ENCODE measurements around the gene DPF1.

DNA sequence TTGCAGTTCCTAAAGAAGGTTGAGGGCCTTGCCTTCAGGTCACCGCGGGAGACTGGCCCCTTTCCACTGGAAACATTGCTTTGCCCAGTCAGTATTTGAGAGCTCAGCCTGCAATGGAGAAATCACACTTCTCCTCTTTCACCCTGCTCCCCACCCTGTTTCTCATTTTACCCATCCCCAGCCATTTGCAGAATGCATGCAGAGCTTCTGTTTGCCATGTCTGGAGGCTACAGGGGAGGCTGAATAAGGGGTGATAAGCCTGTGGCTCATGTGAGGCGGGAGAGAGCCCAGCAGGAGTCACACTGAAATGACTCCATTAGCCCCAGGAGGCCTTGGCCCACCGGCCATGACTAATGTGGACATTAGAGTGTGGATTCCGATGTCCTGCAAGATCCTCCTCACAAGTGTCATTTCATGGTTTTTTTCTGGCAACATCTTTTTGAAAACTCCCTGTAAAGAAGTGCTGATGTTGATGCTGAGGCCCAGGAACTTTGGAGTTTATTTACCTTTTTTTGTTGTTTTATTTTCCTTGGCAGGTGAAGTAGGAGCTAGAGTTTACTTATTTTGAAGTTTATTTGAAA, 46.7 kb upstream of the DPF1 start:
- no peak for TF ChIP-seq EP300 (IDR thresholded peaks at IDR 0.05; ENCODE audit: low read depth)
- TF ChIP-seq, protein P1, sequence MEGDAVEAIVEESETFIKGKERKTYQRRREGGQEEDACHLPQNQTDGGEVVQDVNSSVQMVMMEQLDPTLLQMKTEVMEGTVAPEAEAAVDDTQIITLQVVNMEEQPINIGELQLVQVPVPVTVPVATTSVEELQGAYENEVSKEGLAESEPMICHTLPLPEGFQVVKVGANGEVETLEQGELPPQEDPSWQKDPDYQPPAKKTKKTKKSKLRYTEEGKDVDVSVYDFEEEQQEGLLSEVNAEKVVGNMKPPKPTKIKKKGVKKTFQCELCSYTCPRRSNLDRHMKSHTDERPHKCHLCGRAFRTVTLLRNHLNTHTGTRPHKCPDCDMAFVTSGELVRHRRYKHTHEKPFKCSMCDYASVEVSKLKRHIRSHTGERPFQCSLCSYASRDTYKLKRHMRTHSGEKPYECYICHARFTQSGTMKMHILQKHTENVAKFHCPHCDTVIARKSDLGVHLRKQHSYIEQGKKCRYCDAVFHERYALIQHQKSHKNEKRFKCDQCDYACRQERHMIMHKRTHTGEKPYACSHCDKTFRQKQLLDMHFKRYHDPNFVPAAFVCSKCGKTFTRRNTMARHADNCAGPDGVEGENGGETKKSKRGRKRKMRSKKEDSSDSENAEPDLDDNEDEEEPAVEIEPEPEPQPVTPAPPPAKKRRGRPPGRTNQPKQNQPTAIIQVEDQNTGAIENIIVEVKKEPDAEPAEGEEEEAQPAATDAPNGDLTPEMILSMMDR (IDR thresholded peaks at IDR 0.05): no peak
